ENCODE data around the gene SLC8A1.

The SLC8A1 gene

DNA sequence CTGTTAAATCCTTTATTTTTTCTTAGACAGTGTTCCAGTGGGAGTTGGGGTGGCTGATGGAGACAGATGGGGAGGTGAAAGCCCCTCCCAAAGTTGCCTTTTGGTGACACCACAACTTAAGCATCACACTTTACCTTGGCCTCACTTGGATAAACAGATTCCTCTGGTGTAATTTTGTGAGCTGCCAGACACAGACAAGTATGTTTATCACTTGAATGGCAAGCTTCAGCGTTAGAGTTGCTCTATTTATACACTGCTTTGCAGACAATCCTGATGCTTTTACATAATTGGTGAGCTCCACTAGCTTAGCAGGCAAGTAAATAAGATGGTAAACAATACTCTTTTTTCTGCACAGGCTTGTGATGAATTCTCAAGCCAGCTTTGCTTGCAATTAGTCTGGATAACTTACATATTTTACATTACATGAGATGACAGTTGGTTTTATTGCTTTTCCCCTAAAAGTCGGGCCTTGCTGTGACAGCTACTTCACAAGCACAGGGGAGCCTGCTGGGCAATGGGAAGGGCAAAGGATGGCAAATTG lies 226.2 kb downstream of the SLC8A1 start:
- Histone ChIP-seq H3K27me3 (ENCODE audit: low read depth, low read length) (no peaks in the 10 kb centered on the region), H3K4me3 (ENCODE audit: low read depth in 1 of 2, low read length in 2 of 2) (no peak overlapping the region), H3K9me3 (ENCODE audit: control insufficient read depth in 1 of 2, low read length in 2 of 2) (no peaks in the 10 kb centered on the region), H3K36me3 (ENCODE audit: control insufficient read depth in 1 of 2, insufficient read depth in 2 of 2, low read length in 2 of 2) (no peaks in the 10 kb centered on the region), H3K4me1 (ENCODE audit: control insufficient read depth in 1 of 2, insufficient read depth in 2 of 2, low read length in 2 of 2) (peaks cover 0 to 29% of the 10 kb centered on the region in 2 donors), H3K27ac (ENCODE audit: low read length) (no peak overlapping the region)

- Histone ChIP-seq H3K9me3 (ENCODE audit: control insufficient read depth in 1 of 2, low read length in 2 of 2) (no peaks in the 10 kb centered on the region), H3K36me3 (ENCODE audit: control insufficient read depth in 1 of 2, insufficient read depth in 2 of 2, low read length in 2 of 2) (no peaks in the 10 kb centered on the region), H3K27ac (ENCODE audit: low read length) (no peak overlapping the region), H3K4me3 (ENCODE audit: low read depth in 1 of 2, low read length in 2 of 2) (no peak overlapping the region), H3K4me1 (ENCODE audit: control insufficient read depth in 1 of 2, insufficient read depth in 2 of 2, low read length in 2 of 2) (peaks cover 0 to 28% of the 10 kb centered on the region in 2 donors), H3K27me3 (ENCODE audit: low read depth, low read length) (no peaks in the 10 kb centered on the region)
Measured at GRCh38 chr2:40224318-40224717, 227.6 kb downstream of the SLC8A1 start.

GRCh38 chr2:40220177-40220925 lies 231.5 kb downstream of the SLC8A1 start:
- H3K4me3 ChIP-seq (ENCODE audit: low read depth in 1 of 2, low read length in 2 of 2), result no peak overlapping the region
- H3K4me1 ChIP-seq (ENCODE audit: control insufficient read depth in 1 of 2, insufficient read depth in 2 of 2, low read length in 2 of 2), result peaks cover 4 to 23% of the 10 kb centered on the region in 2 donors
- H3K27me3 ChIP-seq (ENCODE audit: low read depth, low read length), result no peaks in the 10 kb centered on the region
- H3K27ac ChIP-seq (ENCODE audit: low read length), result no peak overlapping the region
- no peaks in the 10 kb centered on the region for H3K36me3 ChIP-seq (ENCODE audit: control insufficient read depth in 1 of 2, insufficient read depth in 2 of 2, low read length in 2 of 2)
- H3K9me3 ChIP-seq (ENCODE audit: control insufficient read depth in 1 of 2, low read length in 2 of 2), result no peaks in the 10 kb centered on the region

DNA sequence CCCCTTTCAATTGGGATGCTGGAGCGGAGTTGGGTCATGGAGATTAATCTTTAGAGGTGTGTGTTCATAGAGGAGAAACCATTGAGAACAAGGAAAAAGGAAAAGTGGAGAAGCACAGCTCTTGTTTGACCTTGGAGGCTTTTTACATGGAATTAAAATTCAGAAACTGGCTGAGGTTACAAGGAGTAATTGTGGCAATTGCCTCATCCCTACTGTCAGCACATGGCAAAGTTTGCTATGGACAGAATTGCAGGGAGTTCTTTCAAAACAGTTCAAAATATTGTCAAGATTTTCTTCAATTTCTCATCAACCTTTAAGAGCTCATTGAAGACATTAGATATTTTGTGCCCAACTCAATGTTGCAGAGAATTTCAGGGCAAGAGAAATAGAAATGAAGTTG lies 232.7 kb downstream of the SLC8A1 start:
- Histone ChIP-seq H3K4me3 (ENCODE audit: low read depth in 1 of 2, low read length in 2 of 2) (no peak overlapping the region), H3K9me3 (ENCODE audit: control insufficient read depth in 1 of 2, low read length in 2 of 2) (no peaks in the 10 kb centered on the region), H3K4me1 (ENCODE audit: control insufficient read depth in 1 of 2, insufficient read depth in 2 of 2, low read length in 2 of 2) (peaks cover 4 to 22% of the 10 kb centered on the region in 2 donors), H3K27me3 (ENCODE audit: low read depth, low read length) (no peaks in the 10 kb centered on the region), H3K36me3 (ENCODE audit: control insufficient read depth in 1 of 2, insufficient read depth in 2 of 2, low read length in 2 of 2) (no peaks in the 10 kb centered on the region), H3K27ac (ENCODE audit: low read length) (no peak overlapping the region)

DNA sequence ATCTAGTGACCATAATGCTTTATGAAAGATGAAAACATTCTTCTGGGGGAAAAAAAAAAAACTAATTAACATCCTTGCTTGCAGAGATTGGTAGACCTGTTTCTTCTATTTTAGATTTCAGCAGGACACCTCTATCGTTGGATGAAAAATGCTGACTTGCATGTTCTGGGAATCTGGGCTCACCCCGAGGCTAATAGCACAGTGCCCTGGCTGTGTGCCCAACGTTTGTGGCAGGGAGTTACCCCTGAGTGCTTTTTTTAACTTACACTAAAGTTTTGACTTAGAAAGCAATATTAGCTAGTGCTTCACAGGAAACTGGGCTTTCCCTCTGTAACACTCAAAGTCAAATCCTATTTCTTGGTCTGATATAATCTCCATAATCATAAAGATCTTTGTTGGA lies 233.2 kb downstream of the SLC8A1 start:
- Histone ChIP-seq H3K36me3 (ENCODE audit: control insufficient read depth in 1 of 2, insufficient read depth in 2 of 2, low read length in 2 of 2) (no peaks in the 10 kb centered on the region), H3K4me3 (ENCODE audit: low read depth in 1 of 2, low read length in 2 of 2) (no peak overlapping the region), H3K4me1 (ENCODE audit: control insufficient read depth in 1 of 2, insufficient read depth in 2 of 2, low read length in 2 of 2) (peaks cover 4 to 22% of the 10 kb centered on the region in 2 donors), H3K9me3 (ENCODE audit: control insufficient read depth in 1 of 2, low read length in 2 of 2) (no peaks in the 10 kb centered on the region), H3K27ac (ENCODE audit: low read length) (no peak overlapping the region), H3K27me3 (ENCODE audit: low read depth, low read length) (no peaks in the 10 kb centered on the region)

GRCh38 chr2:40213619-40214018 lies 238.3 kb downstream of the SLC8A1 start:
- Histone ChIP-seq H3K4me3 (ENCODE audit: low read depth in 1 of 2, low read length in 2 of 2) (no peak overlapping the region), H3K27ac (ENCODE audit: low read length) (no peak overlapping the region), H3K4me1 (ENCODE audit: control insufficient read depth in 1 of 2, insufficient read depth in 2 of 2, low read length in 2 of 2) (peaks cover 0 to 17% of the 10 kb centered on the region in 2 donors), H3K36me3 (ENCODE audit: control insufficient read depth in 1 of 2, insufficient read depth in 2 of 2, low read length in 2 of 2) (no peaks in the 10 kb centered on the region), H3K27me3 (ENCODE audit: low read depth, low read length) (no peaks in the 10 kb centered on the region), H3K9me3 (ENCODE audit: control insufficient read depth in 1 of 2, low read length in 2 of 2) (no peaks in the 10 kb centered on the region)

DNA sequence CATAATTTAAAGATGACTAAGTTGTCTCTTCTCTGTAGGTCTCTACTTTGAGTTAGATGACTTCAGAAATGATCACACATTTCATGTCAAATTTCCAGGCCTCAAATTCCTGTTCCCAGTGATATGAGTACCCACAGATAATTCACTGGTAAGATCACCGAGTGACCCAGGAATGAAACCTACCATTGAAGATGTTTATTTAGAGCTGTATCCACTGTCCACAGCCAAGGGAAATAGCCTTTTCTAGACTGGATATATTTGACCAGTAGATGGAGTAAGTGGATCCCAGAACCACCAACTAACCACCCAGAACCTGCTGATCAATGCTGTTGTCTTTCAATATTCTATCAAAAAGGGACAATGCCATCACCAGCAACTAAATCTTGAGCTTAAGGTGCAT lies 238.8 kb downstream of the SLC8A1 start:
- H3K36me3 ChIP-seq (ENCODE audit: control insufficient read depth in 1 of 2, insufficient read depth in 2 of 2, low read length in 2 of 2), result no peaks in the 10 kb centered on the region
- no peak overlapping the region for H3K27ac ChIP-seq (ENCODE audit: low read length)
- H3K27me3 ChIP-seq (ENCODE audit: low read depth, low read length), result no peaks in the 10 kb centered on the region
- peaks cover 0 to 12% of the 10 kb centered on the region in 2 donors for H3K4me1 ChIP-seq (ENCODE audit: control insufficient read depth in 1 of 2, insufficient read depth in 2 of 2, low read length in 2 of 2)
- H3K4me3 ChIP-seq (ENCODE audit: low read depth in 1 of 2, low read length in 2 of 2), result no peak overlapping the region
- H3K9me3 ChIP-seq (ENCODE audit: control insufficient read depth in 1 of 2, low read length in 2 of 2), result no peaks in the 10 kb centered on the region

DNA sequence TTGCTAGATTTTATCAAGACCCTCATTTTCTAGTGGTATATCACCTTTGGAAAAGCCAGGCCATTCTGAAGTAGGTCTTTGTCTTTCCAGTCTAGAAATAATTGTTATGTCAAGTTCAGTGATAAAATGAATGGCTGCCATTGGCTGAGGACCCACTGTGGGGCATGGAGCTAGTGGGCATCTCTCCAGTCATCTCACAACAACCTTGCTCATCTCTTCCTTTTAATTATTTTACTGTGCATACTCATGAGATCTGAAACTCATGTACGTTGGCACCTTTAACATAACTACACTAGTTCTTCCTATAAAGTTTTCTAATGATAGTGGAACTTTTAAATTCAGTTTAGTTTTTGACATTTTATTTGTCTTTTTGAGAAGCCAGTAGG lies 240.9 kb downstream of the SLC8A1 start:
- Histone ChIP-seq H3K4me3 (ENCODE audit: low read depth in 1 of 2, low read length in 2 of 2) (no peak overlapping the region), H3K4me1 (ENCODE audit: control insufficient read depth in 1 of 2, insufficient read depth in 2 of 2, low read length in 2 of 2) (peaks cover 0 to 12% of the 10 kb centered on the region in 2 donors), H3K27me3 (ENCODE audit: low read depth, low read length) (no peaks in the 10 kb centered on the region), H3K27ac (ENCODE audit: low read length) (no peak overlapping the region), H3K9me3 (ENCODE audit: control insufficient read depth in 1 of 2, low read length in 2 of 2) (no peaks in the 10 kb centered on the region), H3K36me3 (ENCODE audit: control insufficient read depth in 1 of 2, insufficient read depth in 2 of 2, low read length in 2 of 2) (no peaks in the 10 kb centered on the region)

- no peaks in the 10 kb centered on the region for H3K36me3 ChIP-seq (ENCODE audit: control insufficient read depth in 1 of 2, insufficient read depth in 2 of 2, low read length in 2 of 2)
- peaks cover 0 to 12% of the 10 kb centered on the region in 2 donors for H3K4me1 ChIP-seq (ENCODE audit: control insufficient read depth in 1 of 2, insufficient read depth in 2 of 2, low read length in 2 of 2)
- no peak overlapping the region for H3K4me3 ChIP-seq (ENCODE audit: low read depth in 1 of 2, low read length in 2 of 2)
- H3K9me3 ChIP-seq (ENCODE audit: control insufficient read depth in 1 of 2, low read length in 2 of 2), result no peaks in the 10 kb centered on the region
- H3K27me3 ChIP-seq (ENCODE audit: low read depth, low read length), result no peaks in the 10 kb centered on the region
- no peak overlapping the region for H3K27ac ChIP-seq (ENCODE audit: low read length)
Measured at GRCh38 chr2:40210344-40210967, 241.4 kb downstream of the SLC8A1 start.

DNA sequence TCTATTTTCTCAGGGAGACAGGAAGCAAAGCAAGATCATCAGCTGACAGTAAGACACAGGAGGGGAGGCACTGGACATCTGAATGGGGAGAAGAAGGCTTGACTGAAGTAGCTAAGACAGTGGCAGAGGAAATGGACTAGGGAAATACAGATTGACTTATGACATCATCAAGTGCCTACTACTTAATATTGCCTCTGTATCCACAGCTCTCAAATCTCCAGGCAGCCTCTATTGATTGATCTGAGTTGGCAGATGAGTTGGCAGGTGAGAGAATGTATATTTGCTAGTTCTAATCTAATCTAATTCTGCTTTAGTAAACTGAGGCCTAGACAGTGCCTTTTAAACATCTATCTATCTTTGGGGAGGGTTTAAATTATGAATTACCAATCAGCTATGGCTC lies 242.1 kb downstream of the SLC8A1 start:
- Histone ChIP-seq H3K4me3 (ENCODE audit: low read depth in 1 of 2, low read length in 2 of 2) (no peak overlapping the region), H3K9me3 (ENCODE audit: control insufficient read depth in 1 of 2, low read length in 2 of 2) (no peaks in the 10 kb centered on the region), H3K36me3 (ENCODE audit: control insufficient read depth in 1 of 2, insufficient read depth in 2 of 2, low read length in 2 of 2) (no peaks in the 10 kb centered on the region), H3K27ac (ENCODE audit: low read length) (no peak overlapping the region), H3K27me3 (ENCODE audit: low read depth, low read length) (no peaks in the 10 kb centered on the region), H3K4me1 (ENCODE audit: control insufficient read depth in 1 of 2, insufficient read depth in 2 of 2, low read length in 2 of 2) (peaks cover 0 to 12% of the 10 kb centered on the region in 2 donors)

DNA sequence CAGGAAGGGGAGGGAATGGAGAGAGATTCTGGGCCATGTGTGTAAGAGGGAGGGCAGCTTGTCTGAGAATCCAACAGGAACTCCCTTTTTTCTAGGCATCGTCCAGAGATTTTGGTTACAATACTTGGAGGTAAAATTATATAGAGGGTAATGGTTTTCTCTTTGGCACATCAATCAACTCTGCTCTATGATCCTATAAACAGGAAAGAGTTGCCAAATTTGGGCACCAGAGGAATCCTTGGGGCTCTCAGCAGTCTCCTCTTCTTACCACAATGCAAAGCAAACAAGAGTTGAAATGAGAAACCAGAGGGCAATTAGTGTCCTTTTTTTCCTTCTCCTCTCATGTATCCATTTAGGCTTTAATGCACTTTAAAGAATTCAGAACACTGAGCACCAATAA lies 243.4 kb downstream of the SLC8A1 start:
- no peak overlapping the region for H3K27ac ChIP-seq (ENCODE audit: low read length)
- no peaks in the 10 kb centered on the region for H3K36me3 ChIP-seq (ENCODE audit: control insufficient read depth in 1 of 2, insufficient read depth in 2 of 2, low read length in 2 of 2)
- peaks cover 0 to 2% of the 10 kb centered on the region in 2 donors for H3K4me1 ChIP-seq (ENCODE audit: control insufficient read depth in 1 of 2, insufficient read depth in 2 of 2, low read length in 2 of 2)
- no peaks in the 10 kb centered on the region for H3K27me3 ChIP-seq (ENCODE audit: low read depth, low read length)
- H3K4me3 ChIP-seq (ENCODE audit: low read depth in 1 of 2, low read length in 2 of 2), result no peak overlapping the region
- H3K9me3 ChIP-seq (ENCODE audit: control insufficient read depth in 1 of 2, low read length in 2 of 2), result no peaks in the 10 kb centered on the region

All from muscle layer of duodenum (tissue), 2 donors.